ENCODE results near the gene UGT2A1.

Gene UGT2A1

DNA sequence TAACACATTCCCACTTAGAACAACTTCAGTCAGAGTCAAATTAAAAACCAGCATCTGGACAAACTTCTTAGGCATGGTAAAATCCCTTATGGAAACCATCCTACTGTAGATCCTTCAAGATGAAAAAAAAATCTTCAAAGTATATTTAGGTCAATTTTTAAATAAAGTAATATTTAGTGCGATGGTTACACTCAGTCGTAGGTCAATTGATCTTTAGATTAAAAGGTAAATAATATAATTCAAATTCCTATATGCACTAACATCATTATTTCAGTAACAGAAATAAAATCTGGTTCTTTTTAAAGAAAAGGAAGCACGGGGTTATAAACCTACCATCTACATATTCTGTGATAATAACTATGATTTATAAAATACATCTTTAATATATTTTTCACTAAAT lies 13.5 kb downstream of the UGT2A1 start, which contains the start of gene UGT2A2:
UGT2A2 (minus strand) TSS at position 101 of the 400 bp plus-strand sequence; CDS start at position 99, 2 bp downstream.
- TF ChIP-seq, protein P1, sequence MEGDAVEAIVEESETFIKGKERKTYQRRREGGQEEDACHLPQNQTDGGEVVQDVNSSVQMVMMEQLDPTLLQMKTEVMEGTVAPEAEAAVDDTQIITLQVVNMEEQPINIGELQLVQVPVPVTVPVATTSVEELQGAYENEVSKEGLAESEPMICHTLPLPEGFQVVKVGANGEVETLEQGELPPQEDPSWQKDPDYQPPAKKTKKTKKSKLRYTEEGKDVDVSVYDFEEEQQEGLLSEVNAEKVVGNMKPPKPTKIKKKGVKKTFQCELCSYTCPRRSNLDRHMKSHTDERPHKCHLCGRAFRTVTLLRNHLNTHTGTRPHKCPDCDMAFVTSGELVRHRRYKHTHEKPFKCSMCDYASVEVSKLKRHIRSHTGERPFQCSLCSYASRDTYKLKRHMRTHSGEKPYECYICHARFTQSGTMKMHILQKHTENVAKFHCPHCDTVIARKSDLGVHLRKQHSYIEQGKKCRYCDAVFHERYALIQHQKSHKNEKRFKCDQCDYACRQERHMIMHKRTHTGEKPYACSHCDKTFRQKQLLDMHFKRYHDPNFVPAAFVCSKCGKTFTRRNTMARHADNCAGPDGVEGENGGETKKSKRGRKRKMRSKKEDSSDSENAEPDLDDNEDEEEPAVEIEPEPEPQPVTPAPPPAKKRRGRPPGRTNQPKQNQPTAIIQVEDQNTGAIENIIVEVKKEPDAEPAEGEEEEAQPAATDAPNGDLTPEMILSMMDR (IDR thresholded peaks at IDR 0.05; ENCODE audit: low read depth, low read length) = no peak
- no peak for DNase-seq (ENCODE audit: low read depth in 2 of 2)
- no peak within 1 kb of the TSS for H3K4me3 ChIP-seq (replicated peaks in 1 of 2; ENCODE audit: low read depth in 2 of 2, low read length in 2 of 2)

DNA sequence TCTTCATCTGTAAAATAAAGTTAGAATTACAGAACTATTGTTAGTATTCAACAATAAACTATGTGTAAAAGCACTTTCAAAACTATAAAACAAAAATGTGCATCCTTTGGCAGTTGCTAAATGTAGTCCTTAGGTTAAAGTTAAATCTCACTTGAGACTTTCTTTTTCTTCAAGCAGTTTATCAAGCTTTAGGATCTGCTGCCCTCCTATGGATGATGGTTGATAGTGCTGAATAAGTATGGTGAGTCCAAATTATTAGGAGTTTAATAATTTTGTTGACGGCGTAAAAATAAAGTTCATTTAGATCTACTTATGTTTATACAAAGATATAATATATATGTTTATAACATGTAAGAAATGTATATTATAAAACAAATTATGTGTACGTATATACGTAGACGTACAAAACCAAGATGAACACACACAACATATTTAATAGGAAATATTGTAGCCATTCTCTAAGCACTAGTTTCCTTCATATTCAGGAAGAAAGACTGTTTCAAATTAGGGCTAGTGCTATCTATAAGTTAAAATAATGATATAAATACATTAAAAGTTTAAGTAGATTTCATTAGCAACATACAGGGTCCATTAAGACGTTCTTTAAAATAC lies 35.9 kb downstream of the UGT2A1 start:
- TF ChIP-seq, protein P1 (IDR thresholded peaks at IDR 0.05; ENCODE audit: low read depth, low read length) = peak; percentile 31
- DNase-seq (ENCODE audit: low read depth in 2 of 2) = peak; percentile 40 to 54
- no peak overlapping the region for H3K4me3 ChIP-seq (replicated peaks in 1 of 2; ENCODE audit: low read depth in 2 of 2, low read length in 2 of 2)

DNA sequence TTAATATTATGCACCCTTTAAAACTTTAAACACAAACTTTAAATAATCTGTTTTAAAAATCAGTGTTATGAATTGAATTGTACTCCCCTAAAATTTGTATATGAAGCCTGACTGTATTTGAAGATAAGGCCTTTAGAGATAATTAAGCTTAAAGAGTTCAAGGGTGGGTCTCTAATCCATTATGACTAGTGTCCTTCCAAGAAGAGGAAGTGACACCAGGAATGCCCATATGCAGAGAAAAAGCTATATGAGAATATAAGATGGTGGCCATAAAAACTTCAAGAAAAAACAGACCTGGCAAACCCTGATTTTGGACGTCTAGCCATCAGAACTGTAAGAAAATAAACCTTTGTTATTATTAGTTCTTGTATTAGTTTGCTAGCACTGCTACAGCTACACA lies 42.6 kb downstream of the UGT2A1 start:
- TF ChIP-seq, protein P1 (IDR thresholded peaks at IDR 0.05; ENCODE audit: low read depth, low read length) = no peak
- no peak overlapping the region for H3K4me3 ChIP-seq (replicated peaks in 1 of 2; ENCODE audit: low read depth in 2 of 2, low read length in 2 of 2)
- DNase-seq (ENCODE audit: low read depth in 2 of 2) = no peak

DNA sequence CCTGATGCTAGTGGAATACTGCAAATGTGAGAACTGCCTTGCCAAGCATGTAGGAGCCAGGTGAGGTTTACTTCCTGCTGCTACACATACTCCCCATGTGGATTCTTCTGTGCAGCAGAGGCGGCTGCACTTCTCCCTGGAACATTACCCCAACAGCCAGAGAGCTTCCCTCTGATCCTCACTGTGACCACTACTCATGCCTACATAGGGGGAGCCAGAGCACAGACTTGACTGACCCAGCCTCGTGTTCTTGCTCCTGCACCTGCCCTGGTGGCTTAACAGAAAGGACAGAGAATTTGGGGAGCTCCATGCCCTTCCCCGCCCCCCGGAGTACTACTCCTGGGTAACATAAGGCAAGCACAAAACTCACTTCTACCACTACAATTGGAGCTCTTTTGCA lies 52.0 kb downstream of the UGT2A1 start:
- TF ChIP-seq, protein P1 (IDR thresholded peaks at IDR 0.05; ENCODE audit: low read depth, low read length) = no peak
- no peak for DNase-seq (ENCODE audit: low read depth in 2 of 2)
- H3K4me3 ChIP-seq (replicated peaks in 1 of 2; ENCODE audit: low read depth in 2 of 2, low read length in 2 of 2) = no peak overlapping the region

DNA sequence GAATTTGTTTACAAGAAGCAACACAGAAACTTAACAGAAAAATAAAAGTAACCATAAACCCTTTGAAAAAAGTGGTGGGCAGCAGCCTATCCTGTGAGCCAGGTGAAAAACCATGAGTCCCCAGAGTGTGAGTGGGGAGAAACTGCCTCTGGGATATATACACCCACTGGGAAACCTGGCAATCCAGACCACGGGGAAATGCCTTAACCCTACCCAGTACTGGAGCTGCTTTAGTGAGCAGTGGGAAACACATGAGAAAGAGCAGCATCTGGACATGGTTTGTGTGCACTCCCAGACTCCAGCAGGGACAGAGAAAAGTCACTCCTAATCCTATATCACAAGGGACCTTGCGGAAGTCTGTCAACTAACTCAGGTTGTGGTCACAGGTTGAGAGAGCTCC lies 53.0 kb downstream of the UGT2A1 start:
- TF ChIP-seq, protein P1 (IDR thresholded peaks at IDR 0.05; ENCODE audit: low read depth, low read length) = no peak
- DNase-seq (ENCODE audit: low read depth in 2 of 2) = no peak
- no peak overlapping the region for H3K4me3 ChIP-seq (replicated peaks in 1 of 2; ENCODE audit: low read depth in 2 of 2, low read length in 2 of 2)

DNA sequence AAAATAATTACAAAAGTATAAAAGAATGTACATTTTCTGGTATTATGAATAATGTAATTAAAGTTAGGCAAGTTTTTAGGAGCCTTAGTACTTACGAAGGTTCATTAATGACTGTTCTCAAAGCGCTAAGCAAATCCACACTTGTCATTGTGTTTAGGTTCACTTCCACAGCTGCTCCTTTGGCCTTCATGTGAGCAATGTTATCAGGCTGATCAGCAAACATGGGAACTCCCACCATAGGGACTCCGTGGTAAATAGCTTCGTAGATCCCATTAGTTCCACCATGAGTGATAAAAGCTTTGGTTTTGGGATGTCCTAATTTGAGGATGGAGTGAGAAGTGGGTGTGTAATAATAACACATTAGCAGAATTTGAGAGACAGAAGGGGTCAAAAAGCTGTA lies 58.7 kb downstream of the UGT2A1 start:
- TF ChIP-seq, protein P1 (IDR thresholded peaks at IDR 0.05; ENCODE audit: low read depth, low read length) = no peak
- H3K4me3 ChIP-seq (replicated peaks in 1 of 2; ENCODE audit: low read depth in 2 of 2, low read length in 2 of 2) = no peak overlapping the region
- no peak for DNase-seq (ENCODE audit: low read depth in 2 of 2)

DNA sequence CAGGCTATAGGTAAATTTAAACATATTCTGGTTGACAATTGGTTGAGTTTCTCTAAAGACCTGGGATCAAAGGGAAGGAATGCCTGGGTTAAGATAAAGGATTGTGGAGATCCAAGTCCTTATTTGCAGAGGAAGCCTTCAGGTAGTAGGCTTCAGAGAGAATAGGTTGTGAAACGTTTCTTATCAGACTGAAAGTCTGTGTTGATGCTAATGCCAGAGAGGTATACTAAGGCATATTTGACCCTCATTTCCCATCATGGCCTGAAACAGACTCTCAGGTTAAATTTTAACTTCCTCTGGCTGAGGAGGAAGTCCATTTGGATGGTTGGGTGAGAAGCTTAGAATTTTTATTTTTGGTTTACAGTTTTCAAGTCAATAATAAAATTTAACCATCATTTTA lies 61.7 kb downstream of the UGT2A1 start:
- no peak for DNase-seq (ENCODE audit: low read depth in 2 of 2)
- TF ChIP-seq, protein P1 (IDR thresholded peaks at IDR 0.05; ENCODE audit: low read depth, low read length) = no peak
- H3K4me3 ChIP-seq (replicated peaks in 1 of 2; ENCODE audit: low read depth in 2 of 2, low read length in 2 of 2) = no peak overlapping the region
